ENCODE data around the gene TMEM134. TPM values are rescaled to one million over a fixed set of nuclear protein-coding genes. Genes with fewer than 3 reads are reported as not detected.

TMEM134 gene
- total RNA-seq, 1 experiment from 2014 or later = 14.8 TPM

DNA sequence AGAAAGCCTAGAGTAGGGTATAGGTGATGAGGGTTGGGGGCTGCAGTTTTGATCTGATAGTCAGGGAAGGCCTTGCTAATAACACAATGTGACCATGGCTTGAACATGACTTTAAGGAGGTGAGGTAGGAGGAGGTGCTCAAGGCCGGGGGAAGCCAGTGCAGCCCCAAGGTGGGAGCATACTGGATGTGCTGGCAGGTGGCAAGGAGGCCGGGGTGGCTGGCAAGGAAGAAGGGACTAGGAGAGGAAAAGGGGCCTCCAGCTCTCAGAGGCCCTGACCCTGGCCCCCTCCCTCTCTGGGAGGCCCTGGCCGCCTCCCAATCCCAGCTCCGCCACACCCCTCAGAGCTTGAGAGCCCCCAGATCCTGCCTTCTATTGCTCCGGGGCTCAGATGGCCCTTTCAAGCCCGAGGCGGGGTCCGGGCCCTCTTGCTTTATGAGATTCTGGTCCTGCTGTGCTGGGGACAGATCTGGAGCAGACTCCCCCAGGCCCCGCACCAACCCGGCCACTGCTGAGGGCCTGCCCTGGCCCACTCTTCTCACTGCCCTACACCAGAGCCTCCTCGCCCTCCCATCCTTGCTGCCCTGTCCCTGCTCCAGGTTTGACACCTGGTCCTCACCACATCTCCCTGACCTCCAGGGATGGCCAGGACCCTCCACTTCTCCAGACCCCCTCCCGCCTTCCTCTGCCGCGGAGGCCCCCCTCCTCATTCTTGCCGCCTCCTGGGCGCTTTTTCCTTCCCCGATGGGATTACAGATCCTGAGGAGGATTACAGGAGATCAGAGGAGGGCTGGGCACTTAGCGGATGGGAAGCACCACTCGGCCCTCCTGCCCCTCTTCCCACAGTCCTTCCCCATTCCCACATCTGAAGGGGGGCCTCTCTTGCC lies 34.3 kb upstream of the TMEM134 start:
- DNase-seq (ENCODE audit: low read depth, low spot score) = no peak
- in situ Hi-C loops (cut with HindIII; ENCODE audit: low pct_unique_long_range_greater_than_20kb, low sequenced_read_pairs) = no loop called here

DNA sequence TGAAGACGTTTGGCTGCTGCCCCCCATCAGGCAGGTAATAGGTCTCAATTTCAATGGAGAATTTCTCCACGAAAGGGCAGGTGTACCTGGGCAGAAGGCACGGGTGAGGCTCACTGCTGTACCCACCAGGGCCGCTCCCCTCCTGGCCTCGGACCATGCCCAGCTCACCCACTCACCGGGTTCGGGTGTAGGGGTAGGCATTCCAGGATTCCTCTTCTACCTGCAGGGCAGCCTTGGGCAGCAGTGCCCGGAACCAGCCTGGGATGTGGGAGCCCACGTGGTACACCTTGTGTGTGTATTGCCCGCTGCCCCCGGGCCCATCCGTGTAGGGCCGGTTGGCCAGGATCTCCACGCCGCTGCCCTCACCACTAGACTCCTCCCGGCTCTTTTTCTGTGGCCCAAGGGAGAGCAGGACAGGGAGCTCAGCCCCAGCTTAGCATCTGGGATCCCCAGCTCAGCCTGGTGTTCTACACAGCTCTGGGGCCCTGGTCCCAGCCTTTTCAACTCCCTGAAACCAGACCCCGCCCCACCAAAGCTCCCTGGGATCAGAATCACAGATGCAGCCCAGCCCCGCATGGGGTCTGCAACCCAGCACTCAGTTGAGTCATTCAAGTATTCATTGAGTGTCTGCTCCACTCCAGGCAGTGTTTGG lies 33.4 kb upstream of the TMEM134 start:
- no peak for DNase-seq (ENCODE audit: low read depth, low spot score)
- in situ Hi-C loops (cut with HindIII; ENCODE audit: low pct_unique_long_range_greater_than_20kb, low sequenced_read_pairs) = no loop called here

DNA sequence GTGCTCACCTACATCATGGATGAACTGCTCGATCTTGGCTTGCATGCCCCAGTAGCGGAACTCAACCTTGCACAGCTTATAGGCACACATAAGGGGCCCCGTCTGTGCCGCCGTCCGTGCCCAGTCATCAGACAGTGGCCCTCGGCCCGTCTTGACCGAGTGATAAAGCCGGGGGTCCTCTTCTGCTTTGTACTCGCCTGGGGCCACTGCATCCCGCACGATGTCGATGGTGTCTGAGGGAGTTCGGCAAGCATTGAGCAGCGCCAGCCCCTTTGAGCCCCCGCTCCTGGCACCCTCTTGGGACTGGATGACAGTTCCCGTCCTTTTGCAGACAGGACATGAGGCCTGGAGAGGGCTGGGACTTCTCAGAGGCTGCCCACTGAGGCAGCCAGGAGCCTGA lies 32.8 kb upstream of the TMEM134 start:
- in situ Hi-C loops (cut with HindIII; ENCODE audit: low pct_unique_long_range_greater_than_20kb, low sequenced_read_pairs) = no loop called here
- DNase-seq (ENCODE audit: low read depth, low spot score) = no peak

DNA sequence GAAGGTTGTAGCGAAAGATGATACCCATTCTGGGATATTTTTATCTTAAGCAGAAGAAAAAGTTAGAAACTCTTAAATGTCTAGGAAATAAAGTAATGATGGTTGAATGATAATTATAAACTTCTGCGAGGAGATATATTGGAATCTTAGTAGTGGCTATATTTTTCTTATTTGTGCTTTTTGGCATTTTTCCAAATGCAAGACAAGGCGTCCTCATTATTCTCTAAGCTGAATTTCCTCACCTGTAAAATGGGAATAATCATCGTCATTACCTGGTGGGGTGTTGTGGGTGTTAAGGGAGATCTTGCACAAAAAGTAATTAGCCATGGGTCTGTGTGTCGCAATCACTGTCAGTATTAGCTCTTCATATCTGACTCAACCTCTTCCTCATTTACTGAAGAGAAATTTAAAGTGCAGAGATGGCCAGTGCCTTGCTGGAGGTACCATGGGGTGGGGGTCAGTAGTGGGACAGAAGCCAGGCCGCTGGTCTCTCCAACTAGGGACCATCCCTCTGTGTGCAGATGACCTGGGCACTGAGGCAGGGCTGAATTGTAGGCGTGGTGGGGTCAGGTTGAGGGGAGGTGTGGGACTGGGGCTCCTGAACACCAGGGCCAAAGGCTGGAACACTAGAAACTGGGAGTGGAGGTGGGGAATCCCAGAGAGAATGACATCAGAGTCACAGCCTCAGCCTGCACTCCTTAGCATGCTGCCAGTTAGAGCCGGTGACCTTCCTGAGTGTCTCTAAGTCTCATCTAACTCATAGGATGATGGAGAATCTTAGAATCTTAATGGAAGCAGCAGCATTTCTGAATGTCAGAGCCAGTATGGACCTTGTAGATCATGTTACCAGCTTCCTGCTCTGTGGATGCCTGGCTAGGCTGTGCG lies 32.0 kb upstream of the TMEM134 start:
- DNase-seq (ENCODE audit: low read depth, low spot score) = no peak
- in situ Hi-C loops (cut with HindIII; ENCODE audit: low pct_unique_long_range_greater_than_20kb, low sequenced_read_pairs) = no loop called here

DNA sequence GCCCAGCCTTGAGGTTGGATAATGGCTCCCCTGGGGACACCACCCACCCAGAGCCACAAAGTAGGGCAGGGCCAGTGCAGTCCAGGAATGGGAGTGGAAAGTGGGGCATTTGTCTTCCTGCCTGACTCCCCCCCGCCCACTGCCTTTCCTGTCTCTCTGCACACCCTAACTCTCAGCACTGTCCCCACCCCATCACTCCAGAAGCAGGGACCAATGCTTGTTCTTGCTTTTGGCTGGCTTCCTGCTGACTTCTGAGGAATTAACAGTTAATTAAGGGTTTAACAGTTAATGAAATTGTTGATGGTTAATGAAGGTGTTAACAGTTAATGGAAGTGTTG lies 31.4 kb upstream of the TMEM134 start:
- no peak for DNase-seq (ENCODE audit: low read depth, low spot score)
- in situ Hi-C loops (cut with HindIII; ENCODE audit: low pct_unique_long_range_greater_than_20kb, low sequenced_read_pairs) = no loop called here

DNA sequence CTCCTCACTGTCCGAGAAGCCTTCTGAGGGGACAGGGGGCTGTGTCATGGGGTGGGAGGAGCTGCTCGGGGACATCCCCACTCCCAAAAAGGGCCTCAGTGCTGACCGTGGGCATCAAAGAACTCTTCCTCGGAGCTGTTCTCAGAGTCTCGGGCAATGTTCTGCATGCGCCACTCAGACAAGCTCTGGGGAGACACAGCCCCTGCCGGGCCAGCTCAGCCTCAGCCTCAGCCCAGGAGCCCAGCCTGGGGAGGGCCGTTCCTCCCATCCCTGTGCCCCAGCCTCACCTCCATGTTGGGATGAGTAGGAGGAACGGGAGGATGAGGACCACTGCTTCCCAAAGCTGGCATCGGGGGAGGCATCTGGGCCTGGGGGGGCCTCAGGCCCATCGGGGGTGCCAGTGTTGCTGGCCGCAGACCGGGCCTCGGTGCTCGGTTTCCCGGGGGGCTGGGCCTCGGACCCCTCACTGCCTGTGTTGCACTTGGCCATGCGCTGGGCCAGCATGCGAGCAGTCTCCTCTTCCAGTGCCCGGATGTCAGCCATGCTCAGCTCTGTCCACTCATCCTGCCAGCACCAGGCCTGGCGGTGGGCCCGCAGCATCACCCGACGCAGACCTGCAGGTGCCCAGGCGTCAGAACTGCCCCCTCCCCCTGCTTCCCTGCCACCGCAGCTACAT lies 30.9 kb upstream of the TMEM134 start:
- no peak for DNase-seq (ENCODE audit: low read depth, low spot score)
- in situ Hi-C loops (cut with HindIII; ENCODE audit: low pct_unique_long_range_greater_than_20kb, low sequenced_read_pairs) = no loop called here

DNA sequence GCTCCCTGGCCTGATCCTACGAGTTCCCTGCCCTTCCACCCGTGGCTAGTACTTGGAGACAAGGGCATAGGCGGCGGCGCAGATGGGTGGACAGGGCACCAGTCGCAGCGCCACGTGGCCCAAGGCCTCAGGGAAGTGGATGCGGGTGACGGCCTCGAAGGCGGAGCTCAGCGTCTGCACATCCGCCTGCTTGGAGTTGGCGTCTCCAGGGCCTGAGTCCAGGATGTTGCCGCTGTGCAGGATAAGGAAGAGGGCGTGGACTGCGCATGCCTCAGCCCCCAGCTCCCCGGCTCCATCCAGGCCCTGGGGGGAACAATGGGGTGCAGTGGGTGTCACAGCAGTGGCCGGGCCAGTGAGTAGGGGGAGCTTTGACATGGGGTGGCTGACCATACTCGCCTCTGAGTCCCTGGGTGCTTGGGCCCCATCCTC lies 29.5 kb upstream of the TMEM134 start:
- in situ Hi-C loops (cut with HindIII; ENCODE audit: low pct_unique_long_range_greater_than_20kb, low sequenced_read_pairs) = no loop called here

DNA sequence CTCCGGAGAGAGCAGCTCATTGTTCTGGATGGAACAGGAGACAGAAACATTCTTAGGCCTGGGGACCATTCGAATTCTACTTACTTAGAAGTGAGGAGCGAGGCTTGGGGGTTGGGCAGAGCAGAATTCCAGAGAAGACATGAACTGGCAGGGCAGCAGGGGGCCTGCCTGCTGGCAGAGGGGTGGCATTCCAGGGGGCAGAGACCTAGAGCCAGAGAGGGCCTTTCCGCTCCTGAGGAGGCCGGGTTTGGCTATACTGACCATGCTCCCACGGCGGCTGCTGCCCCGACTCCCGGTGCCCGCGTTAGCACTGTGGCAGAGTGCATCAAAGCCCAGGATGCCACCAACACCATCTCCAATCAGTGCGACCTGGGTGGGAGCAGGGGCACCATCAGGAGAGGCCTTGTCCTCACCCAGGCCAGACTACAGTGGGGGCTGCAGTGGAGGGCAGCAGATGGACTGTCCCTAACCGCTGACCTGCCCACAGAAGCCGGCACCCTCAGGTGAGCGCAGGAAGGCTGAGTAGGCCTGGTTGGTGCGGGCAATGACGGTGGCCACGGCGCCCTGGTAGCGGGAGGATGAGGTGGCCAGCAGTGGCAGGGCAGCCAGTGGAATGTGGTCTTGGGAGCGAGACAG lies 28.7 kb upstream of the TMEM134 start:
- in situ Hi-C loops (cut with HindIII; ENCODE audit: low pct_unique_long_range_greater_than_20kb, low sequenced_read_pairs) = no loop called here
- DNase-seq (ENCODE audit: low read depth, low spot score) = no peak

More for the DNA sequence above, 29.5 kb upstream of the TMEM134 start:
- DNase-seq (ENCODE audit: low read depth, low spot score) = no peak

DNA sequence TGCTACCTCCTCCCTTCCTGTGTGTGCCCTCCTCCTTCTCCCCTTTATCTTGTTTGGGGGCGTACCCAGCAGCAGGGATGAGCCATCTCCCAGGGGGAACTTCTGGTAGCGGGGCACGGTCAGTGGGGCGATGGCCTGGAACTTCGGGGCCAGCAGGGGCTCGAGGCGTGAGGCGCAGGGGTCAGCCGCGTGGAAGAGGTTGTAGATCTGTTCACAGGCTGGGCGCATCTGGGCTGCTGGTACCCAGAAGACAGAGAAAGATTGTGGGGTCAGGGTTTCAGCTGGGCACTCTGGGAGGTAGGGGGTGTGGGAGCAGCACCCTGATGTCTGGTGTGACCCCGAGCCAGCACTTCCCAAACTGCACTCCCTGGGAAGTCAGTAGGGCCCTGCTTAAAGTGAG lies 27.1 kb upstream of the TMEM134 start:
- DNase-seq (ENCODE audit: low read depth, low spot score) = no peak
- in situ Hi-C loops (cut with HindIII; ENCODE audit: low pct_unique_long_range_greater_than_20kb, low sequenced_read_pairs) = no loop called here

DNA sequence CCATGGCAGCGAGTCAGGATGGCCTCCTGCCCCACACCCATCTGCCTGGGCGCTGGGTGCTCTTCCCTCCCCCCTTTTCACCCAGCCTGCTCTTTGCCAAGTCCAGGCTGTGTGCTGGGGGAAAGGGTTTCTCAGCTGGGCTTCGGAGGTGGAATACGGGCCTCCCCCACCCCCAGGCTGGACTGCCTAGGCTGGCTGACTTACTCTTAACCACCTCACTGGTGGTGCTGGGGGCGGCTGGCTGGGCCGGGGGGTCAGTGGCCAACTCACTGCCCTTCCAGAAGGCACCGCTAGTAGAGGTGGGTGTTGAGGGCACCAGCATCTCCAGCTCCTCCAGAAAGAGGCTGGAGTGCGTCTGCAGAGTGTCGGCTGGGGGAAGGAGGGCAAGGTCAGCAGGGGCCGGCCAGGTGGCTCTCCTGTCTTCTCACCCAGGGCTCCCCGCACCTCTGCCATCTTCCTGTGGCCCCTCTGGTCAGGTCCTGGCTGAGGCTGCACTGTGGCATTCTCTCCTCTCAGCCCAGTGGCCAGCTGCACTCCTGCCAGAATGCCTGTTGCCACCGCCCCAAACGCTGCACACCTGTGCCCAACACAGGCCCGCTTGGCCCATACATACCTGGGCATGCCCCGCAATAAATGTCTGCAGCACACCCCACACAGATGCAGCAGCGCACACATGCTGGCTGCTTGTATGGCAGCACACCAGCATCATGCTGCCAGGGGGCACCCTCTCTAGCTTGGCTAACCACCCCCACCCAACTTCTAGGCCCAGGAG lies 26.4 kb upstream of the TMEM134 start:
- no peak for DNase-seq (ENCODE audit: low read depth, low spot score)
- in situ Hi-C loops (cut with HindIII; ENCODE audit: low pct_unique_long_range_greater_than_20kb, low sequenced_read_pairs) = no loop called here

DNA sequence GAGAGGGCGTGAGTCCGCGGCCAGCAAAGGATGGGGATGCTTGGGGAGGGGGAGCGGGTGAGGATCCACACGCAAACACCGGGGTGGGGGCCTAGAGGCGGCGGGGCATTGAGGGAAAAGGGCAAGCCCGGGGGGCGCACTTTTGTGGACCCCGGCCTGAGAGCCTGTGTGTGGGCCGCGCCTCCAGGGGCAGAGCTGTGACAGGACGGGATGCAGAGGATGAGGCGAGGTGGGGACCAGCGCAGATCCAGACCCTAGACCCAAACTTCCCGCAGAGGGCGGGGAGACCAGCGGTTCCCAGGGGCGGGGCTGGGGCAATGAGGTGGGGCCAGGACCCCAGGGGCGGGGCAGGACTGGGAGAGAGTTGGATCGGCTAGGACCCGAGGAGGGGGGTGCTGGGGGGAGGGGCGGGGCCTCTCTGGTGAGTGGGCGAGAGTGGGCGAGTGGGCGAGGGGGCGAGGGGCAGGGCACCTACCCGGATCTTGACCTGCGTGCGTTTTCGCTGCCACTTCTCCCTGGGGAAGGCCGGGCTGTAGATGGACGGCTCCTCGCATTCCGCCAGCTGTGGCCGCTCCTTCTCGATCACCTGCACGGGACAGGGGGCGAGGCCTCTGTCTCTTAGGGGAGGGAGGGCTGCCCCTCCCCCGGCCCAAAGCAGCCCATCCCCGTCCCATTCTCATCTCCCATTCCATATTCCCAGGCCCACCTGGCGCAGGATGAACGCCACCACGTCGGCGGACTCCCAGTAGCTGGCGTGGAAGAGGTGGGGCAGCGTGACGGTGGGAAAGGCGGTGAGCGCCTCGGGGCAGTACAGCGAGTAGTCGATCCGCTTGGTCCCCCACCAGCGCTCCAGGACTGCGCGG lies 25.6 kb upstream of the TMEM134 start:
- in situ Hi-C loops (cut with HindIII; ENCODE audit: low pct_unique_long_range_greater_than_20kb, low sequenced_read_pairs) = no loop called here
- DNase-seq (ENCODE audit: low read depth, low spot score) = no peak

DNA sequence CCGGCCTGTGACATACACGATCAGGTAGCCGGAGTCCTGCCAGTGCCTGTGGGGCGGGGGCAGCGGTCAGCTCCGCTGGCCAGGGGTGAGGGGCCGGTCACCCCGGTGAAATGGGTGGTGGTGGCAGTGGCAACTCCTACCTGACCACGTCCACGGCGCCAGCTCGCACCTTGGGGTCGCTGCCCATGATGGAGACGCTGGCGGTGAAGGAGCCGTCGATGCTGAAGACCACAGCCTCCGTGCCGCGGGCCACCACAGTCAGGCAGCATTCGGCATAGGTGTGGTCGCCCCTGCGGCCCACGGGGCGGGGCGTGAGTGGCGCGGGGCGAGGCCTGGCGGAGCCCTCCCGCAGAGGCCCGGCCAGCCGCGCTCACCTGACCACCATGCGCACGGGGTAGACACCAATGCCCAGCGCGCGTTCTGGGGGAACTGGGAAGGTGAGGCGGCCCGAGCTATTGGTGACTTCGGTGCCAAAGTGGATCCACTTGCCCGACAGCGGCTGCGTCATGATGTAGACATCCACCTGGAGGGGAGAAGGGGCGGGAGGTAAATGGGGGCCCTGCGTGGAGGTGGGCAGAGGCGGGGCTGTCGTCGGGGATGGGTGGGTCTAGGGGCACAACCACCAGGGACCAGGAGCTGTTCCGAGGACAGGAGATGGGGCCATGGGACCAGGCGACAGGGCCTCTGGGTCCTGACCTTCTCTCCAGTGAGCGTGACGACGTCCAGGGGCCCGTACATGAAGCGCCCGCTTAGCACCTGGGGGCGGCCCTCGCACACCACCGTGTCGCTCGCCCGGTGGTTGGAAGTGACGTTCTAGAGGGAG lies 24.7 kb upstream of the TMEM134 start:
- in situ Hi-C loops (cut with HindIII; ENCODE audit: low pct_unique_long_range_greater_than_20kb, low sequenced_read_pairs) = no loop called here
- no peak for DNase-seq (ENCODE audit: low read depth, low spot score)

DNA sequence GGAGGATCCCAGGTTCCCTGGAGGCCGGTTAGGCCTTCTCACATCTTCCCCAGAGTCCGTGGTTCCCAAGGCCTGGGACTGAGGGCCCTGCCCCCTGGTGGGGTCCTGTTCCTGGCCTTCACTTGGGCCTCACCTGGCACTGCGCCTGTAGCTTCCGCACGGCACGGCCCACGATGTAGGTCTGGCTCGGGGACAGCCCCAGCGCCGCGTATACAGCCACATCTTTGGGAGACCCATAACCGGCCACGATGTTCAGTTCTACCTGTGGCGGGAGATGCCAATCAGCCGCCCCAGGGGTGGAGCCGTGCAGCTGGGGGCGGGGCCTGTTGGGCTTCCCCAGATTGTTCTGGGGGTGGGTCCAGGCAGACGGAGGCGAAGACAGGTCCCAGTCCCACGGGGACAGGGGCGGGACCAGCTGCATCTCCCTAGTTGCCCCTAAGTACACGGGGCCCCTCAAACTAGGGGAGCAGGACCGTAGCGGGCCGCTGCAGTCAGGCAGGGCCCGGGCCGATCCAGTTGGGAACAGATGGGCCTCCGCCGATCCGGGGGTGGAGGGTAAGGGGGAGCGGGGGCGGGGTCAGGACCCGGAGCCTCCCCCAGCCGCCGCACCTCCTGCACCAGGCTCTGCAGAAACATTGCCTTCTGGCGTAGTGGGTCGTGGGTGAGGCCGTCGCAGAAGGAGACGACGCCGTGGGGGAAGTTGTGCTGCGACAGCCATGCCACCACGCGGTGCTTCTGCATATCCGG lies 23.9 kb upstream of the TMEM134 start:
- DNase-seq (ENCODE audit: low read depth, low spot score) = no peak
- in situ Hi-C loops (cut with HindIII; ENCODE audit: low pct_unique_long_range_greater_than_20kb, low sequenced_read_pairs) = no loop called here

DNA sequence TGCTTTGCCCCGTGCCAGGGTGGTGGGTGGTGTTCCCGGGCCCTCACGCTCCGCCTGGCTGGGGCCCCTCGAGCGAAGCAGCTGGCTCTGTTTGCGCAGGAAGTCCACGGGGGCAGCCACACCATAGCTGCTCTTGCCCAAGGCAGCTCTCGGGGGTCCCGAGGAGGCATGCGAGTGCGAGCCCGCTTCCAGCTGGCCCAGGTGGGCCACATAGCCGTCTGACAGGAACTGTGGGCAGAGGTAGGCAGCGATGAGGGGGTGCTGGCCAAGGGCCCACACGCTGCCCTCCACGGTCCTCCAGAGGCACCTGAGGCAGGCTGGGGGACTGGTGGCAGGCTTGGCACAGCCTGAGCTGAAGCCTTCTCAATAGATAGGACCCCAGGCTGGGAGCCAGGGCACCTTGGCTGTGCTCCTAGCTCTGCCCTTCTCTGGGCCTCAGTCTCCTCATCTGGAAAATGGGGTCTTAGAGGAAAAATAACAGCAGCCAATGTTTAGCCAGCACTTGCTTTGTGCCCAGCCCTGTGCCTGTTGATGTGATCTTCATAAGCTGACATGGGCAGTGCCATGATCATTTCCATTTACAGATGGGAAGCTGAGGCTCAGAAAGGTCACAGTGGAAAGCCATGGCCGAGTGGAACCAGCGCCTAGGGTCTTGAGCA lies 23.1 kb upstream of the TMEM134 start:
- in situ Hi-C loops (cut with HindIII; ENCODE audit: low pct_unique_long_range_greater_than_20kb, low sequenced_read_pairs) = no loop called here
- no peak for DNase-seq (ENCODE audit: low read depth, low spot score)
